Thymus (tissue), 11 donors: ENCODE measurements around the gene KLF4. TPM values are rescaled to one million over a fixed set of nuclear protein-coding genes. Genes with fewer than 3 reads are reported as not detected.
"Not testable (repeated sequence)": the region's sequence is repeated elsewhere in the genome, so short reads cannot be mapped to it uniquely, and the experiment has no call there.

ENCODE experiments used
- DNase-seq, 9 donors: peaks; one replicate each; pipeline ENCODE4 v3.0.0-alpha.2; 2013; ENCODE audit warnings: low spot score in 9 of 9, low read depth in 6 of 9, missing footprints in 1 of 9
- H3K27ac ChIP-seq, 2 donors: one replicate each; pipeline ENCODE4 v1.5.1; 2013; ENCODE audit warnings: control low read depth in 1 of 2, low read depth in 1 of 2, low read length in 1 of 2, mild to moderate bottlenecking in 1 of 2, moderate library complexity in 1 of 2
- H3K27me3 ChIP-seq, 2 donors: one replicate each; pipeline ENCODE4 v1.5.1; 2013; ENCODE audit warnings: low read length in 1 of 2; ENCODE audit not compliant: control insufficient read depth in 2 of 2, insufficient read depth in 1 of 2
- H3K36me3 ChIP-seq, 2 donors: one replicate each; pipeline ENCODE4 v1.5.1; 2013; ENCODE audit warnings: low read length in 1 of 2, mild to moderate bottlenecking in 1 of 2, moderate library complexity in 1 of 2; ENCODE audit not compliant: control insufficient read depth in 2 of 2, insufficient read depth in 2 of 2
- H3K4me1 ChIP-seq, 2 donors: one replicate each; pipeline ENCODE4 v1.5.1; 2013; ENCODE audit warnings: low read length in 2 of 2; ENCODE audit not compliant: control insufficient read depth in 2 of 2, insufficient read depth in 2 of 2
- H3K4me3 ChIP-seq, 2 donors: one replicate each; pipeline ENCODE4 v1.5.1; 2013; ENCODE audit warnings: low read length in 2 of 2, control low read depth in 1 of 2, mild to moderate bottlenecking in 1 of 2
- H3K9me3 ChIP-seq, 2 donors: one replicate each; pipeline ENCODE4 v1.5.1; 2013; ENCODE audit warnings: low read length in 1 of 2, mild to moderate bottlenecking in 1 of 2; ENCODE audit not compliant: control insufficient read depth in 2 of 2, insufficient read depth in 1 of 2
- WGBS: extraction: QIAGEN DNeasy Blood & Tissue Kit; methylation state at CpG from one replicate; pipeline ENCODE4 v1.1.7; 2013; 5-methylcytosine and 5-hydroxymethylcytosine counted together
- polyA plus RNA-seq: library from polyadenylated mRNA; stranded (reverse); fragments of 200-250 nt; gene quantifications from one replicate; pipeline ENCODE4 v1.2.3, GENCODE V29; 2013
- total RNA-seq: library from RNA; stranded (reverse); fragments of 120-200 nt; gene quantifications from one replicate; pipeline ENCODE4 v1.2.4, GENCODE V29; 2013
- donor health status: healthy.

The KLF4 gene
- total and polyA plus RNA-seq, 2 donors, result 4.9 to 28.1 TPM

DNA sequence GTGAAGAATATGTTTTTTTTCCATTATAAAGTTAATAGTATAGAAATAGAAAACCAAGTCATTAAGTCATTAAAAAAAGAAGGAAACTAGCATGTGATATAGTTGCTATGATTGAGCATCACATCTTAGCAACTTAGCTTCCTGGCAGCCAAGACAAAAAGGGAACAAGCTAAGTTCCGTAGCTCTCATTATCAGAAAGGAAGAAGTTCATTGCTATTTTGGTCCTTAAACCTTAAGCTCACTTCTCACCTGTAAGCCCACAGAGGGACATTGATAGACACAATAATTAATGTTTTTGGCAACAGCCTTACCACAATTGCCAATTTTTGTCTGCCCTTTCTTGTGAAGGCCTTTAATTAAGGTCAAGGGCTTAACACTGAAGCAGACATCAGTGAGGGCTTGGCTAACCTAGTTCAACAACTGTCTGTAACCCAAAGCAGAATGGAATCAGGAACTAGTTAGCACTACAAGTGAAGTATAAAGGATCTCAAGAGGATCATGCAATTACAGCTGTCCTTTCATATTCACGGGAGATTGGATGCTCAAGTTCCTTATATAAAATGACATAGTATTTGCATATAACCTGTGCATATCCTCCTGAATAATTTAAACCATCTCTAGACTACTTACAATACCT, 24.0 kb upstream of the KLF4 start:
- no peak overlapping the region for H3K27ac ChIP-seq
- H3K27me3 ChIP-seq, result no peaks in the 10 kb centered on the region
- no peaks in the 10 kb centered on the region for H3K4me1 ChIP-seq
- WGBS, result 47% methylated on average over 2 of the region's 2 CpGs
- no peaks in the 10 kb centered on the region for H3K9me3 ChIP-seq
- H3K4me3 ChIP-seq, result no peak overlapping the region
- no peaks in the 10 kb centered on the region for H3K36me3 ChIP-seq
- DNase-seq, result no peak

DNA sequence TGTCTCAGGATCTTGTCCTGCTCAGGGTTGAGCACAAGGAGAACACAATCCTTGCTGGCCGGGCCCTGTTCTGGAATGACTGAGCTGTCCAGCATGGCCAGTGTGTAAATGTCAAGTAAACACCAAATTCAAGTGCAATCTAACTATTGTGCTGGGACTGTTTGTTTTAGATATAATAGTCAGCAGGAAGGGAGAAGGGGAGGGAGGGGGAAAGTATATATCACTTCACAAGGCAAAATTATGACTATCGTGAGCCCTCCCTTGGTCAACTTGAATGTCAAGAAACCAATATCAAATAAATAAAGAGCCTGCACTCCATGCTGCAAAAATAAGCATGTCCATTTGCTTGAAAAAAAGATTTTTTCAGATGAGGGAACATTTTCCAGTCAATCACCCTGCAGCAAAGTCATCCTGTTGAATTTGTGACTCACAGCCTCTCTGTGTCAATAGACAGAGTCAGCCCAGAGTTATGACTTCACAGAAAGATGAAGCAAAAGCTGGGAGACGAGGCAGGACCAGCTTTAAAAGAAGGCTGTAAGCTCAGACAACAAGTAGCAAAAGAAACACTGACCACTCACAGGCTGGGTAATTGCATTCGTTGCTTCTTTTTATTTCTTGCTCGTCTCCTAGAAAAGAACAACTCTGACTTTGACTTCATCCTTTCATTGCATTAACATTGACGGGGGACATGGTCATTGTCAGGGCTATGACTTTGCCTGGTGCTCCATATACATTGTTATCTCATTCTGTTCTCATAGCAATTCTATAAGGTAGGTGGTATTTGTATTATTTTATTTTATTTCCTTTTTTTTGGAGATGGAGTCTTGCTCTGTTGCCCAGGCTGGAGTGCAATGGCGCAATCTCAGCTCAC, 15.3 kb upstream of the KLF4 start:
- Histone ChIP-seq H3K9me3 (no peaks in the 10 kb centered on the region), H3K27ac (no peak overlapping the region)
- 93% methylated on average over 7 of the region's 7 CpGs for WGBS

DNA sequence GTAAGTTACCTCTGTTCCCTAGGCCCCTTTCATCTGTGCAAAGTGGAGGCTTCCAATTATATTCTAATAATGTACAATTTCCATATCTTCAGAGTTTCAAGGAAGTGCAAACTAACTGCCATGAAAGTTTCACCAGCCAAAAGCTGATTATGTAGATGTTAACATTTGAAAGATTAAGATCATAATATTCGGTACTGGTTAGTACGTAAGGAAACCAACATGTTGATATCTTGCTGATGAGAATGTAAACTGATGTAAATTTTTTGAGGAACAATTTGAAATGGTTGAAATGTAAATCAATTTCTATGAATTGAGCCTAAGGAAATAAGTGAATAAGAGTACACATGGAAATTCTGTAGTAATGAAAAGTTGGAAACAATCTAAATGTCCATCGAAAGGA, 12.9 kb upstream of the KLF4 start:
- WGBS, result 98% methylated on average over 3 of the region's 3 CpGs

More for the DNA sequence above, 15.3 kb upstream of the KLF4 start:
- Histone ChIP-seq H3K4me3 (no peak overlapping the region), H3K4me1 (no peaks in the 10 kb centered on the region), H3K36me3 (no peaks in the 10 kb centered on the region), H3K27me3 (no peaks in the 10 kb centered on the region)
- DNase-seq, result no peak

DNA sequence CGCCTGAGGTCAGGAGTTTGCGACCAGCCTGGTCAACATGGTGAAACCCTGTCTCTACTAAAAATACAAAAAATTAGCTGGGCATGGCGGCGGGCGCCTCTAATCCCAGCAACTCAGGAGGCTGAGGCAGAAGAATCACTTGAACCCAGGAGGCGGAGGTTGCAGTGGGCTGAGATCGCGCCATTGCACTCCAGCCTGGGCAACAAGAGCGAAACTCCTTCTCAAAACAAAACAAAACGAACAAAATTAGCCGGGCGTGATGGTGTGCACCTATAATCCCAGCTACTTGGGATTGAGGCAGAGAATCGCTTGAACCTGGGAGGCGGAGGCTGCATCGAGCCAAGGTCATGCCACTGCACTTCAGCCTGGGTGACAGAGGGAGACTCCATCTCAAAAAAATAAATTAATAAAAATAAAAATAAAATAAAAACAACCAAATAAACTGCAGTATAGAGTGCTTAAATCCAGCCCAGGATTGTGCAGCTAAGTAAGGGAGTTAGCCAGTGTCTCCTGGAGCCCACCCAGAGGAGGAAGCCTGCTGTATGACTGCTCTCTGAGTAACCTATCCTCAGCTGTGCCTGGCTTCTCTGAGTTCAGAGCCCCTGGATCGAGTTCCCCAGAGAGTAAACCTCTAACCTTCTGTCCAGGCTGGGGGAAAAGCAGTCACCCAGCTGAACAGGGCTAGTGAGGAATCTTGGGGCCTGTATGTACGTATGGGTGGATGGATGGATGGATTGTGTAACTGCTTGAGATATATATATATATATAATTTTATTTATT, 11.0 kb upstream of the KLF4 start:
- H3K9me3 ChIP-seq, H3K36me3 ChIP-seq, DNase-seq, H3K27me3 ChIP-seq, H3K4me3 ChIP-seq, H3K27ac ChIP-seq, H3K4me1 ChIP-seq: not testable (repeated sequence)
- WGBS, result 97% methylated on average over 17 of the region's 17 CpGs

More for the DNA sequence above, 12.9 kb upstream of the KLF4 start:
- H3K4me3 ChIP-seq, result no peak overlapping the region
- H3K4me1 ChIP-seq, result no peaks in the 10 kb centered on the region
- H3K27me3 ChIP-seq, result no peaks in the 10 kb centered on the region
- no peaks in the 10 kb centered on the region for H3K36me3 ChIP-seq
- H3K27ac ChIP-seq, result no peak overlapping the region
- no peak for DNase-seq
- H3K9me3 ChIP-seq, result no peaks in the 10 kb centered on the region

DNA sequence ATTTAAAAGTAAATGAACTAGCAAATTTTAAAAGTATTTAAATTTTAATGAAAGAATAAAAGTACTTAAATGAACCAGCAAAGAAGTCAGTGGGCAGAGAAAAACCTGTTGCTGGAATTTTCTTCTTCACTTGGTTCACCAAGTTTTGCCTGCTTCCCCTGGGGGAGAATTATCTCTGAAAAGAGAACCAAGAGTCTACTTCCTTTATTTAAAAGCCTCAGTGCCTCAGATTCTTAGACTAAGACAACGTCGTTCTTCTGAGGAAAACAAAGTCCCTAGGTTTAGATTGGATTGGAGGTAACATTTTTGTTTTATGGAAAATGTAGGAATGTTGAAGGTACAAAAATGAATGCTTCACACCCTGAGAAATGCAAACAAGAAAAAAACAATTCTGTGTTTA, 7.4 kb upstream of the KLF4 start:
- Histone ChIP-seq H3K27me3 (peaks cover 4 to 22% of the 10 kb centered on the region in 2 donors), H3K9me3 (no peaks in the 10 kb centered on the region), H3K4me3 (no peak overlapping the region), H3K27ac (no peak overlapping the region), H3K4me1 (no peaks in the 10 kb centered on the region), H3K36me3 (no peaks in the 10 kb centered on the region)
- 9% methylated on average over 2 of the region's 2 CpGs for WGBS
- DNase-seq, result no peak

DNA sequence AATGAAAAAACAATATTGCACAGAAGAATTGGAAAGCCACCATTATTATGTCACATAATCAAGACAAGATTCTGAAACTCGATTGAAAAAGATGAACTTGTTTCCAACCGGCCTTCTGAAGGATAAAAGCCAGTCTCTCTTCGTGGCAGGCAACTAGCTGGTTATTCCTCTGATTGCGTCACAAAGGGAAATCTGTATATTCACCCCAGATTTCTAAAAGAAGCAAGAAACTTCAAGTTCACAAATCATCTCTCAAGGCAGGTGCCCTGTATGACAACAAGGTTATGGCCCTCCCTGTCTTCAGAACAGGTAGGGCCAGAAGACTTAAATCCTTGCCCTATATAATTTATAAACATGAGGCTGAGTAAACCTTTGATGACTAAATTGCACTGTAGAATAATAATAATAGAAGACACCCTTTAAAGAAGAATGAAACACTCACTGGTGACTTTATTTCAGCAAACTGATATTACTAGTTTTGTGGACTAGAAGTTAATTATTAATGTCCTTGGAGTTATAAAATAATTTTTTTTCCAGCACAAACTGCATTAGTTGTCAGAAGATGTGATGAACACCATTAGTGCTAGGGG, 2.9 kb upstream of the KLF4 start:
- no peak for DNase-seq
- 89% methylated on average over 4 of the region's 4 CpGs for WGBS
- Histone ChIP-seq H3K4me1 (peaks cover 14 to 25% of the 10 kb centered on the region in 2 donors), H3K4me3 (no peak overlapping the region), H3K9me3 (peaks cover 0 to 3% of the 10 kb centered on the region in 2 donors), H3K27me3 (peaks cover 45 to 62% of the 10 kb centered on the region in 2 donors), H3K36me3 (no peaks in the 10 kb centered on the region), H3K27ac (no peak overlapping the region)

DNA sequence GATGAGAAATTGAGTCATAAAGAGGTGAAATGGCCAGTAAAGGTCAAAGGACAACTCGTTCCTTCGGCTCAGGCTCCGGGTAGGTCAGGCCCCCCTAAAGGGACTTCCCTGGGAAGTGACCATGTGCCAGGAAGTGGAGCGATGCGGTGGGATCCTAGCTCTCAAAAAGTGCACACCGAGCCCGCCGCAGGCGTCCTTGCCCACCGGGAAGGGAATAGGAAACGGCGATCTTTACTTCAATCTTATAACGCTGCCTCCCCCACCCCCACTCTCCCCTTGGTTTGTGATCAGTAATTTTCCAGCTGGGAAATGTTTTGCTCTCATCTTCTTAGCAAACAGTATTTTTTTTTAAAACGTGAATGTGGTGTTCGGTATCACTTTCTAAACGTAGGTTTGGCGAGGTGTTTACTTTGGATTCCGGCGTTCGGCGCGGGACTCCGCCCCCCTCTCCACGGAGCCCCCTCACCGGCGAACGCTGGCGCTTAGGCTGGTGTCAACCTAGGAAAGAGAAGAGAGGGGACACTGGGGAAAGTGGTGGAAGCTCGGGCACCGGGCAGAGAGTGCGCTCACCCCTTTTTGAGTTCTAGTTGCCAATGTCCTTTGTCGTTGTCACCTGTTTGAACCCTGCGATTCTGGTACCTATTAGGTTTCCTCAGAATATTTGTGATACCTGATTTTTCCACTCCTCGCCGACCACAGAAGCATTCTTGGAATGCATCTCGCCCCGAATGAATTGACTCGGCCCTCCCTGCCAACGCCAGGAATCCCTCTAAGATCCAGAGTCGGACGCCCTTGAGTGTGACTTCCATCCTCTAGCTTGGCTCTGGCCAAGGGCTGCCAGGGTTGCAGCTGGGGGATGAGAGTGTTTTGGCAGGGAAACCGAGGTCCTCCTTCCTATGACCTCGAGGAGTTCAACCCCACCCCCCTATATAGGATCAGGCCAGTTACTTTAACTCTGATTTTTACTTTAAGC, 1.8 kb upstream of the KLF4 start:
- Histone ChIP-seq H3K4me1 (peaks cover 14 to 25% of the 10 kb centered on the region in 2 donors), H3K27ac (no peak overlapping the region), H3K27me3 (peaks cover 56 to 73% of the 10 kb centered on the region in 2 donors), H3K36me3 (no peaks in the 10 kb centered on the region), H3K9me3 (peaks cover 0 to 3% of the 10 kb centered on the region in 2 donors), H3K4me3 (peak overlapping the region in 1 of 2 donors; percentile 10)
- 19% methylated on average over 43 of the region's 43 CpGs for WGBS
- peak in 1 of 9 donors; percentile 12 for DNase-seq

DNA sequence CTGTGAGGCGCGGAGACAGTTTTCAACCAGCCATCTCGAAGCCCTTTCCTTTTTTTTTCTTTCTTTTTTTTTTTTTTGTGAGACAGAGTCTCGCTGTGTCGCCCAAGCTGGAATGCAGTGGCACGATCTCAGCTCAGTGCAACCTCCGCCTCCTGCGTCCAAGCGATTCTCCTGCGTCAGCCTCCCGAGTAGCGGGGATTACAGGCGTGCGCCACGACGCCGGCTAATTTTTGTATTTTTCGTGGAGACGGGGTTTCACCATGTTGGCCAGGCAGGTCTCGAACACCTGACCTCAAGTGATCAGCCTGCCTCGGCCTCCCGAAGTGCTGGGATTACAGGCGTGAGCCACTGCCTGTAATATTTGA, 1.0 kb upstream of the KLF4 start:
- Histone ChIP-seq H3K27me3 (peaks cover 63 to 80% of the 10 kb centered on the region in 2 donors), H3K4me1 (peaks cover 14 to 25% of the 10 kb centered on the region in 2 donors), H3K4me3 (peak overlapping the region in 1 of 2 donors; percentile 35)
- H3K9me3 ChIP-seq, H3K27ac ChIP-seq, H3K36me3 ChIP-seq, DNase-seq: not testable (repeated sequence)
- 12% methylated on average over 23 of the region's 23 CpGs for WGBS
